GM21526 (cell line): Measurements from ENCODE around the gene EXOC1.
"Not testable (repeated sequence)": the region's sequence is repeated elsewhere in the genome, so short reads cannot be mapped to it uniquely, and the experiment has no call there.

Experiments used
- ATAC-seq: cut with Tn5 transposase; IDR thresholded peaks from one replicate; pipeline ENCODE4 v1.9.1; 2021; ENCODE audit warnings: moderate library complexity; ENCODE audit not compliant: unreplicated experiment, low FRiP score

EXOC1 gene

GRCh38 chr4:55903577-55903976 lies 50.1 kb downstream of the EXOC1 start:
- no peak for ATAC-seq

GRCh38 chr4:55904576-55904975 lies 51.1 kb downstream of the EXOC1 start:
- ATAC-seq: no peak

DNA sequence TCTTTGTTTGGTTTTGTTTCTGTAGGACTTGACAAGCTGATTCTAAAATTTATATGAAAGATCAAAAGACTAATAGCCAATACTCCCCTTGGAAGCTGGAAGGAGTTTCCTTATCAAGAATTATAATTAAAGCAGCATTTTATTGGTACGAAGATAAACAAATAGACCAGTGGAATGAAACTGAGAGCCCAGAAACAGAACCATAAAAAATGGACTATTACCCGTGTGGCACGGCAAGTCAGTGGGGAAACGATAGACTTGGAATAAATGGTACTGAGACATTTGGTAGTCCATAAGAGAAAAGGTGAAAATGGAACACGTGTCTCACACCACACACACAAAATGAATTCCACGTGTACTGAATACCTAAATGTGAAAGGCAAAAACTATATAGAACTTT lies 52.9 kb downstream of the EXOC1 start:
- no peak for ATAC-seq

DNA sequence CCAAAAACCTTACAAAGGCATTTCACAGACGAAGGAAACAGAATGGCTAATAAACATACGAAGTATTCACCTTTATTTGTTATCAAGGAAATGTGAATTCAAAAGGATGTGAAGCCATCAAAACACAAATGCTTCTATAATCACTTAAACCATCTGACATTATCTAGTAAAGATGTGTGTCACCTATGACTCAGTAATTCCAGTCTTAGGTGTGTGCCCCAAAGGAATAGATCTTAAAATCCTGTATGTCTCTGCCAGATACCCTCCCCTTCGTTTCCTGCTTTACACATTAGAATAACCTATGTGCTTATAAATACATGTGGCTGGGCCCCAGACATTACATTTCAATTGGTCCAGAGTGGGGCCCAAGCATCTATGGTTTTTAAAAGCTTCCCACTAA lies 53.5 kb downstream of the EXOC1 start:
- ATAC-seq: no peak

DNA sequence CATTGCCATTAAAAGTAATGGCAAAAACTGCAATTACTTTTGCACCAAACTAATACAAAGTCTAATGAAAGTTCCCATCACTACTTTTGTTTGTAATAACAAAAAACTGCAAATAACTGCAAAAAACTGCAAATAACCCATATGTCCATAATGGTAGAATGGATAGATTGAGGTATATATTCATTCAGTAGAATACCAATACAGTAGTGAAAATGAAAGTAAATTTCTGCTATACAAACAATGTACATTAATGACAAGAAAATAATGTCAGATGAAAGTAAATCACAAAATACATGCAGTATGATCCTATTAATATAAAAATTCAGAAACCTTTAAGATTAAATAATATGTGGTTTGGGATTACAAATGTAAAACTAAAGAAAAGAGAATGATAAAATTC lies 54.0 kb downstream of the EXOC1 start:
- no peak for ATAC-seq

GRCh38 chr4:55910140-55910539 lies 56.7 kb downstream of the EXOC1 start:
- no peak for ATAC-seq

GRCh38 chr4:55912249-55912648 lies 58.8 kb downstream of the EXOC1 start:
- no peak for ATAC-seq

DNA sequence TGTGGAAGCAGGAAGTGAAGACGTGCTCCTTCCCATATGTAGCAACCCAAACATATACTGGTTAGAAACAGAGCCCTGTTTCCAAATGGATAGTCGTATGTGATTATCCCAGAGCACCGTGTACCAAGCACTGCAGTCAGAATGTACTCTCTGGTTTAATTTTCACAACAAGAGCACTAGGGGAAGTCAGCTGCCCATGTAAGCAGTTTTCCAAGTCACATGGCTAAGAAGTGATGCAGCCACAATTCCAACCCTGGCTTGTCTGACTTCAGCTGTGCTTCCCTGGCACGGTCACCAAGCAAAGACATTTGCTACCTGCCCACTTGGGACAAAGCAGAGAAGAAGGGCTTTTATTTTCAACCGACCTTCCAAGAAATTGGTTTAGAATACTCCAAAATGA lies 67.1 kb downstream of the EXOC1 start:
- no peak for ATAC-seq

- no peak for ATAC-seq
Observed at GRCh38 chr4:55921093-55921492, 67.6 kb downstream of the EXOC1 start.

DNA sequence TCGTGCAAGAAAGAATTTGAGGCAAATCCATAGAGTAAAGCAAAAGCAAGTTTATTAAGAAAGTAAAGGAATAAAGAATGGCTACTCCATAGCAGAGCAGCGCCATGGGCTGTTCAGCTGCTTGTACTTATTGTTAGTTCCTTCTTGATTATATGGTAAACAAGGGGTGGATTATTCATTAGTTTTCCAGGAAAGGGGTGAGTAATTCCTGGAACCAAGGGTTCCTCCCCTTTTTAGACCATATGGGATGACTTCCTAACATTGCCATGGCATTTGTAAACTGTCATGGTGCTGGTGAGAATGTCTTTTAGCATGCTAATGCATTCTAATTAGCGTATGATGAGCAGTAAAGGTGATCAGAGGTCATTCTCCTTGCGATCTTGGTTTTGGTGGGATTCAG lies 71.8 kb downstream of the EXOC1 start:
- ATAC-seq: no peak

DNA sequence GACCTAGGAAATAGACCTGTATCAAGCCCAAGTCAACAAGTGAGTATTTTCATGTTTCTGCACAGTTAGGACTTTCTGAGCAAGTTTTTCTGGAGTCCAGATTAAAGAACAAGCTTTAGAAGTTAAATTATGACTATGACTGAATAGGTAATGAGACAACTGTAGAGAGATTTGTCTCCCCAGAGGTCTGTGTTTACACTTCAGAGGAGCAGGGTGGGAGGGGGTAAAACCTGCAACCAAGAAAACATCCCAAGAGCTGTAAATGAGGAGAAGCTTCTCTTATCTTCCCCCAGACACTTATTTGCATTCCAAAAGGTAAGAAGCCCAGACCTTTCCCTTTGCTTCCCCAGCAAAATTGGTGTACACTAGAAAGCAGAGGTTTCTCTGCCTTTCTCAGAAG lies 73.2 kb downstream of the EXOC1 start:
- ATAC-seq: no peak

GRCh38 chr4:55927803-55928437 lies 74.5 kb downstream of the EXOC1 start:
- ATAC-seq: no peak

DNA sequence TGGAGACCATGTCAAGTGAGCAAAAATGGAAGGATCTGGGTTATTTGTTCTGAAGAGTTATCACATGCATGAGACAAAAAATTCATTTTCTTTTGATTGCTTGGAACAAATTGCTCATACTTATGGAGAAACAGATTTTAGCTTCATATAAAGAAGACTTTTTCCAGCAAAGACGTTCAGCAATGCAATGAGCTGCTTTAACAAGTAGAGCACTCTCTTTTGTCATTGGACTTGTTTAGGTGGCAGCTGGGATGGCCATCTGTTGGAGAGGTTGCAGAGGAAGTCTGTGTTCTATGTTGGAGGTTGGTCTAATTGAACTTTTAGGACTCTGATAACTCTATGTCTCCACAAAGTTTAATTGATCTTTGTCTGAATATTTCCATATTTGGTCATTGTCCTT lies 75.4 kb downstream of the EXOC1 start:
- ATAC-seq: no peak

DNA sequence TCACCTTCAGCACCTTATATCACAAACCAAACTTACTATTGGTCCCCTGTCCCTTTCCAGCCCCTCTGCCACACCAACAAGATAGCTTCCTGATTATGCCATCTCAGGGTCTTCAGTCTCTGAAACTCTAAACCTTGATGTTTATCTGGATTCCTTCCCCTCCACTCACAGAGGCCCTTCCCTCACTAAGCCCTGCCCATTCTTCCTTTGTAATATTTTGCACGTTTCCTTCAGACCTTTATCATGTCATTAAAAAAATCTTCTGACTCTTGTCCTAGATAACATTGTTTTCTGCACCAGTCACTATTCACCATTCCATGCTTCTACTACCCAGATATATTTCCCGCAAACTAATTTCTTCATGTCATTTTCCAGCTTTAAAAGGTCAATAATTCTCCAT lies 77.6 kb downstream of the EXOC1 start:
- no peak for ATAC-seq

- no peak for ATAC-seq
Observed at GRCh38 chr4:55931833-55932232, 78.4 kb downstream of the EXOC1 start.

DNA sequence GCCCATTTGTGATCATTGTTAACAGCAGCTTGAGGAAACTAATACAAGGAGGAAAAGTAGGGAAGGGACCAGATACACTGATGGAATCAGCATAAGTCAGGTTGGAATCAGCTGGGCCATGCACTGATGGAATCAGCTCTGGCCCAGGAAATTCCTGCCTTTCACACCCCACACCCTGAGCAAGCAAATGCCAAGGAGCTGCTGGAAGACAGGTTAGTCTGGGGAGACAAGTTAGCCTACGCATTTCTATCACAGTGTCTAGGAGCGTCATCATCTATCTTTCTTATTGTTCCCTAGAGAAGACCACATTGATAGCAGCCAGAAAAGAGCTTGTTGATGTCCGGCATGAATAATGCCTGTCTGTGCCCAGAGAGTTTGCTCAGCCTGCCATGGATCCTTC lies 79.1 kb downstream of the EXOC1 start:
- no peak for ATAC-seq

DNA sequence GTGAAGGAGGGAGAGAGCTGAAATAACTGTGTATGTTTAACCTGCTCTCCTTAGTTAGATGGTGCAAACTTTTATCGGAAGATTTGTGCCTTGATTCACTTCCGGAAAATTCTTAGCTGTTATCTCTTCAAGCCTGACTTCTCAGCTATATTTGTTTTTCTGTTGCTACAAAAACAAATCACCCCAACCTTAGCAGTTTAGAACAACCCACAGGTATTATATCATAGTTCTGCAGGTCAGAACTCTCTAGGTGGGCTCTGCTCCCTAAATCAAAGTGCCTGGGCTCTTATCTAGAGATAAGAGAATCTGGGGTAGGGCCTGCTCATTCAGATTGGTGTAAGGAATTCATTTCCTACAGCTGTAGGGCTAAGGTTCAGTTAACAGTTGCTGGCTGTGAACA lies 80.2 kb downstream of the EXOC1 start:
- no peak for ATAC-seq

- ATAC-seq: not testable (repeated sequence)
Observed at GRCh38 chr4:55935907-55936306, 82.5 kb downstream of the EXOC1 start.

GRCh38 chr4:55938481-55938880 lies 85.0 kb downstream of the EXOC1 start:
- ATAC-seq: no peak

DNA sequence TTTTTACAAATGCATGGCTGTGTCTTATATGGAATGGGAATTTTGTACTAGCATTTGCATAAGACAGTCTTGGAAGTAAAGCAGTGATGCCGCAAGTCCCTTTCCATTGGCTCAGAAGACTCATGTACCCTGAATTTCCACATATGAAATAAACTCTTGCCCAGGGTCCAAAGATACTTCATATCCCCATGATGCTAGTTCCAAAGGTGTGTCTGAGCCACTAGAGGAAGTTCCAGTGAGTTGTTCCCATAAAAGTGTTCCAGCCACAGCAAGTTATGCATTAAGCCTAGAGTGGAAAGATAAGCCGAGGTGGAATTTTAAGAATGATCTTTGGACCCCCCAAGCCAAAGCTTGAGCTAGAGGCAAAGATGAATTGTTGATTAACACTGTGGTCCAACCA lies 86.0 kb downstream of the EXOC1 start:
- ATAC-seq: no peak

DNA sequence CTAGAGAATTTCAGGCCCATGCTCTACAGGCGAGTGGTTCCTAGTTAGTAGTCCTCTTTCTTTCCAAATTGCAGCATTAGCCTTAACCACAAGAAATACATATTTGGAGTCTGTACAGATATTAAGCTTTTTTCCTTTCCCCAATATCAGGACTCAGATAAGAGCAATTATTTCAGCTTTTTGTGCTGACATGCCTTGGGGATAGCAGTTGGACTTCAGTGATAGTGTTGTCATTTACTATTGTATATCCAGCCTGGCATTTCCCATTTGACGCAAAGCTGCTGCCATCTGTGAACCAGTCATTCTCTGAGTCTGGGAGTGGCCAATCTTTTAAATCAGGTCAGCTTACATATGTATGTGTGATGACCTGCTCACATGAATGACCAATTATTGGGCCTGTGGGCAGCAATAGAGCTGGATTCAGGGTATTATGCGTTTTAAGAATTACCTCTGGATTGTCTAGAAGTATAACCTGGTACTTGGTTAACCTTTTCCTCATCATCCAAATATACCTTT lies 88.5 kb downstream of the EXOC1 start:
- ATAC-seq: no peak

- ATAC-seq: peak; percentile 47
Observed at GRCh38 chr4:55947254-55947882, 93.9 kb downstream of the EXOC1 start.
